Measurements from ENCODE around the gene WNT3A. TPM values are rescaled to one million over a fixed set of nuclear protein-coding genes. Genes with fewer than 3 reads are reported as not detected.

Gene WNT3A
- total RNA-seq, 4 donors from 2014 or later, result not detected

GRCh38 chr1:228109962-228110488 lies 103.2 kb downstream of the WNT3A start:
- peak overlapping the region; percentile 90 to 97 (median 93) for H3K27ac ChIP-seq (replicated peaks in 1 of 4)
- intact Hi-C loops (cut with DNase I), result no loop called here
- no peak for DNase-seq (ENCODE audit: extremely low spot score)

GRCh38 chr1:228110556-228110955 lies 103.8 kb downstream of the WNT3A start:
- peak overlapping the region in 3 of 4 donors; percentile 75 to 87 (median 80) for H3K4me3 ChIP-seq
- H3K27me3 ChIP-seq, result no peaks in the 10 kb centered on the region

More at GRCh38 chr1:228109962-228110488, 103.2 kb downstream of the WNT3A start:
- Histone ChIP-seq H3K9me3 (no peaks in the 10 kb centered on the region), H3K4me3 (peak overlapping the region; percentile 75 to 98 (median 84)), H3K36me3 (peaks cover 0 to 27% (median 25%) of the 10 kb centered on the region in 4 donors), H3K27me3 (no peaks in the 10 kb centered on the region), H3K4me1 (peaks cover 17 to 30% (median 27%) of the 10 kb centered on the region in 4 donors)
- 47% methylated on average over 15 of the region's 15 CpGs for WGBS
- TF ChIP-seq POLR2AphosphoS5 (IDR thresholded peaks at IDR 0.05) (peak in 1 of 2 donors; percentile 39), POLR2A (IDR thresholded peaks at IDR 0.05; ENCODE audit: low read depth) (no peak)

More at GRCh38 chr1:228110556-228110955, 103.8 kb downstream of the WNT3A start:
- Histone ChIP-seq H3K27ac (replicated peaks in 1 of 4) (peak overlapping the region; percentile 90 to 97 (median 93)), H3K9me3 (no peaks in the 10 kb centered on the region), H3K4me1 (peaks cover 17 to 30% (median 27%) of the 10 kb centered on the region in 4 donors), H3K36me3 (peaks cover 0 to 25% (median 24%) of the 10 kb centered on the region in 4 donors)
- 90% methylated on average over 7 of the region's 7 CpGs for WGBS
- TF ChIP-seq CTCF (IDR thresholded peaks at IDR 0.05) (no peak), POLR2A (IDR thresholded peaks at IDR 0.05; ENCODE audit: low read depth) (no peak), POLR2AphosphoS5 (IDR thresholded peaks at IDR 0.05) (no peak), EP300 (IDR thresholded peaks at IDR 0.05) (no peak)
- DNase-seq (ENCODE audit: extremely low spot score), result no peak
- intact Hi-C loops (cut with DNase I), result no loop called here

Small RNA genes lying within 50 kb of the gene (small RNA-seq; reads per million reads assigned to genes)
- 0 reads per million in 3 donors for gene SEPT14P17

Other genes with a start within 250 kb of the WNT3A start
- gene PRSS38, start 191.3 kb upstream of the WNT3A start, total RNA-seq, result not detected
- 10 to 100 TPM in 3 of 4 donors, 1 to 10 TPM in 1; 7.5 to 18.1 (median 14.4) TPM for gene WNT9A, start 59.1 kb upstream of the WNT3A start, total RNA-seq
- 100 to 1,000 TPM; 238 to 392 (median 346) TPM for gene ARF1, start 75.7 kb downstream of the WNT3A start, total RNA-seq
- 10 to 100 TPM; 11.2 to 24.3 (median 11.9) TPM for gene C1orf35, start 96.3 kb downstream of the WNT3A start, total RNA-seq
- 10 to 100 TPM; 52.3 to 64.9 (median 60.1) TPM for gene MRPL55, start 102.3 kb downstream of the WNT3A start, total RNA-seq
- gene GUK1, start 133.3 kb downstream of the WNT3A start, total RNA-seq, result 100 to 1,000 TPM; 292 to 354 (median 305) TPM
- 10 to 100 TPM in 1 of 4 donors, 1 to 10 TPM in 3; 6.0 to 11.3 (median 7.8) TPM for gene GJC2, start 142.9 kb downstream of the WNT3A start, total RNA-seq
- gene IBA57, start 158.8 kb downstream of the WNT3A start, total RNA-seq, result 10 to 100 TPM in 1 of 4 donors, 1 to 10 TPM in 3; 3.7 to 11.8 (median 6.6) TPM
- 10 to 100 TPM; 12.6 to 31.4 (median 17.8) TPM for gene OBSCN, start 201.0 kb downstream of the WNT3A start, total RNA-seq